ENCODE data around the gene APEH. TPM values are rescaled to one million over a fixed set of nuclear protein-coding genes. Genes with fewer than 3 reads are reported as not detected.

APEH gene
- total and polyA plus RNA-seq, 9 of the 15 experiments (the other 6 are each of a cell fraction or from before 2014, with no cell fraction given): 70.9 to 177 (median 117) TPM

GRCh38 chr3:49727924-49728361, 53.8 kb downstream of the APEH start:
- in situ Hi-C loops (cut with MboI): no loop called here

More at GRCh38 chr3:49727924-49728361, 53.8 kb downstream of the APEH start:
- Histone ChIP-seq H3K36me3 (ENCODE audit: control insufficient read depth, insufficient read depth, low read length) (peaks cover 63% of the 10 kb centered on the region), H4K20me1 (replicated peaks; ENCODE audit: control insufficient read depth, insufficient read depth, low read length) (no peaks in the 10 kb centered on the region), H3K9ac (ENCODE audit: insufficient read depth in 1 of 2, low read depth in 2 of 2, low read length in 2 of 2) (no peak overlapping the region), H3K9me3 (replicated peaks; ENCODE audit: control insufficient read depth, insufficient read depth, low read depth, low read length) (no peaks in the 10 kb centered on the region), H3K79me2 (ENCODE audit: control insufficient read depth, insufficient read depth, low read length) (peaks cover 8% of the 10 kb centered on the region), H3K4me3 (no peak overlapping the region), H3K4me2 (ENCODE audit: insufficient read depth, low read length) (no peak overlapping the region), H2AFZ (ENCODE audit: low read depth, low read length) (no peak overlapping the region), H3K4me1 (replicated peaks in 1 of 2; ENCODE audit: control insufficient read depth in 2 of 2, insufficient read depth in 2 of 2, low read length in 2 of 2) (peaks cover 2 to 19% of the 10 kb centered on the region in 2 experiments; a peak in 4 of 5 replicates), H3K9me1 (ENCODE audit: control insufficient read depth, insufficient read depth, low read length) (no peaks in the 10 kb centered on the region), H3K27me3 (ENCODE audit: control insufficient read depth in 2 of 2, insufficient read depth in 2 of 2, low read length in 2 of 2) (no peaks in the 10 kb centered on the region), H3K27ac (ENCODE audit: extremely low read depth, low read depth, low read length) (no peak overlapping the region)
- ATAC-seq: no peak
- no peak for DNase-seq (ENCODE audit: extremely low read depth in 1 of 4, low spot score in 3 of 4)
- intact Hi-C loops (cut with micrococcal nuclease): no loop called here
- POLR2A ChIA-PET: interaction anchor here (1.3 to 1.4 kb wide), 2 partner anchors 16 to 58 kb away, joined by 3 to 5 read pairs; partner anchors contain the start of gene IP6K1
- TF ChIP-seq ZNF12 (CRISPR knock-in tag; IDR thresholded peaks at IDR 0.05) (no peak), STAT5A (IDR thresholded peaks at IDR 0.05; ENCODE audit: borderline replicate concordance, low read length) (no peak), FOXO4 (CRISPR knock-in tag; IDR thresholded peaks at IDR 0.05) (no peak), E2F5 (CRISPR knock-in tag; IDR thresholded peaks at IDR 0.05) (no peak)
- BruUV-seq (replicated peaks): no TSS peak
- CTCF ChIA-PET (ENCODE audit: low intra/inter-chr PET ratio): no interaction called here
- FAIRE-seq: no peak
- 94% methylated on average over 9 of the region's 15 CpGs for WGBS (ENCODE audit: insufficient coverage, low coverage, missing lambda C conversion rate)
